Neutrophil (primary cell): ENCODE measurements around the gene HLA-DOA.

Source experiments
- H3K27ac ChIP-seq: fragments of 200-600 bp; sonication (generic); 2 replicates; pipeline ENCODE4 v1.5.1; 2016; ENCODE audit warnings: mild to moderate bottlenecking, moderate library complexity
- H3K27me3 ChIP-seq: fragments of 200-600 bp; sonication (generic); 2 replicates; pipeline ENCODE4 v1.6.0; 2016; ENCODE audit warnings: mild to moderate bottlenecking
- H3K36me3 ChIP-seq: fragments of 200-600 bp; sonication (generic); 2 replicates; pipeline ENCODE4 v1.5.1; 2017
- H3K4me1 ChIP-seq, 2 experiments: fragments of 200-600 bp in 1 of 2; sonication (generic) in 1 of 2; 1 replicate in 1 of 2; 2 replicates in 1 of 2; pipeline versions ENCODE4 v1.5.1 to v1.6.1; 2013 to 2016; ENCODE audit warnings: low read depth in 1 of 2, low read length in 1 of 2, mild to moderate bottlenecking in 1 of 2, moderate library complexity in 1 of 2; ENCODE audit not compliant: control insufficient read depth in 1 of 2, insufficient read depth in 1 of 2
- H3K4me3 ChIP-seq, 2 experiments: fragments of 200-600 bp in 1 of 2; sonication (generic) in 1 of 2; 1 replicate in 1 of 2; 2 replicates in 1 of 2; pipeline ENCODE4 v1.5.1; 2013 to 2016; ENCODE audit warnings: low read depth in 1 of 2, low read length in 1 of 2, mild to moderate bottlenecking in 1 of 2, moderate library complexity in 1 of 2
- H3K9me3 ChIP-seq: fragments of 200-600 bp; sonication (generic); 2 replicates; pipeline ENCODE4 v1.5.1; 2016
- CTCF ChIP-seq: fragments of 200-600 bp; sonication (generic); IDR thresholded peaks from 2 replicates; pipeline ENCODE4 v1.5.1; 2016; ENCODE audit warnings: antibody characterized with exemption

HLA-DOA gene

GRCh38 chr6:32983493-32983848, 25.9 kb downstream of the HLA-DOA start:
- H3K36me3 ChIP-seq, result peaks cover 40% of the 10 kb centered on the region
- H3K27ac ChIP-seq, result no peak overlapping the region
- TF ChIP-seq CTCF, result no peak
- no peaks in the 10 kb centered on the region for H3K9me3 ChIP-seq
- peaks cover 0 to 1% of the 10 kb centered on the region in 2 experiments for H3K4me1 ChIP-seq
- H3K27me3 ChIP-seq, result no peaks in the 10 kb centered on the region
- H3K4me3 ChIP-seq, result no peak overlapping the region

GRCh38 chr6:32982702-32983492, 26.5 kb downstream of the HLA-DOA start:
- Histone ChIP-seq H3K4me3 (no peak overlapping the region), H3K4me1 (peaks cover 0 to 7% of the 10 kb centered on the region in 2 experiments), H3K9me3 (no peaks in the 10 kb centered on the region), H3K27ac (no peak overlapping the region), H3K36me3 (peaks cover 46% of the 10 kb centered on the region), H3K27me3 (no peaks in the 10 kb centered on the region)
- no peak for TF ChIP-seq CTCF

GRCh38 chr6:32982084-32982701, 27.2 kb downstream of the HLA-DOA start:
- peaks cover 0 to 14% of the 10 kb centered on the region in 2 experiments for H3K4me1 ChIP-seq
- TF ChIP-seq CTCF, result no peak
- H3K36me3 ChIP-seq, result peaks cover 53% of the 10 kb centered on the region
- H3K27me3 ChIP-seq, result no peaks in the 10 kb centered on the region
- H3K4me3 ChIP-seq, result no peak overlapping the region
- H3K9me3 ChIP-seq, result no peaks in the 10 kb centered on the region
- H3K27ac ChIP-seq, result peak overlapping the region; percentile 35

GRCh38 chr6:32980488-32981038, 28.8 kb downstream of the HLA-DOA start:
- peaks cover 69% of the 10 kb centered on the region for H3K36me3 ChIP-seq
- no peak overlapping the region for H3K27ac ChIP-seq
- H3K27me3 ChIP-seq, result no peaks in the 10 kb centered on the region
- H3K9me3 ChIP-seq, result no peaks in the 10 kb centered on the region
- no peak overlapping the region for H3K4me3 ChIP-seq
- H3K4me1 ChIP-seq, result peaks cover 13 to 29% of the 10 kb centered on the region in 2 experiments
- no peak for TF ChIP-seq CTCF

GRCh38 chr6:32979720-32980487, 29.5 kb downstream of the HLA-DOA start:
- H3K36me3 ChIP-seq, result peaks cover 76% of the 10 kb centered on the region
- H3K27me3 ChIP-seq, result no peaks in the 10 kb centered on the region
- no peak overlapping the region for H3K4me3 ChIP-seq
- H3K9me3 ChIP-seq, result no peaks in the 10 kb centered on the region
- H3K4me1 ChIP-seq, result peaks cover 20 to 36% of the 10 kb centered on the region in 2 experiments
- no peak overlapping the region for H3K27ac ChIP-seq
- no peak for TF ChIP-seq CTCF
